ENCODE measurements around the gene METTL2A.
"Not testable (repeated sequence)": the region's sequence is repeated elsewhere in the genome, so short reads cannot be mapped to it uniquely, and the experiment has no call there.

GRCh38 chr17:62482553-62482952 is 58.9 kb downstream of the METTL2A start:
- not testable (repeated sequence) for TF ChIP-seq CTCF, POLR2A (IDR thresholded peaks at IDR 0.05)

All from esophagus squamous epithelium (tissue), 4 donors.